A549 (cell line): ENCODE results near the gene PIK3R1. TPM values are rescaled to one million over a fixed set of nuclear protein-coding genes. Genes with fewer than 3 reads are reported as not detected.

ENCODE experiments used
- ATAC-seq, 2 experiments: fragments of 200-7000 bp in 1 of 2; fragments of >200 bp in 1 of 2; cut with Nextera tagmentation in 1 of 2; cut with Tn5 transposase in 1 of 2; 3 replicates each; pipeline versions ENCODE4 v1.8.0 to v1.9.1; 2018 to 2020; ENCODE audit warnings: mild to moderate bottlenecking in 1 of 2, moderate library complexity in 1 of 2
- CTCF ChIA-PET: fragments of 300-600 bp; sonication (Branson Sonifier 250); formaldehyde crosslinking; extraction: SDS; loops from one replicate; lab custom pipeline; 2021; ENCODE audit warnings: antibody characterized with exemption, inconsistent platforms; lab: Yijun Ruan, JAX
- POLR2A ChIA-PET: fragments of 350-600 bp; formaldehyde crosslinking; extraction: SDS; loops from one replicate; lab custom pipeline; 2021; ENCODE audit warnings: antibody characterized with exemption, inconsistent platforms; lab: Yijun Ruan, JAX
- DNase-seq, 2 experiments: peaks; one replicate each; pipeline versions ENCODE4 v3.0.0 to v3.0.0-alpha.2; 2011 to 2016; ENCODE audit warnings: low read depth in 1 of 2, low spot score in 1 of 2
- FAIRE-seq: peaks from 2 replicates; lab custom pipeline; 2011; peaks lifted over from hg19 to GRCh38; lab: Jason Lieb, UNC
- H3K27ac ChIP-seq, 2 experiments: fragments of >200 bp; sonication (Bioruptor Twin); formaldehyde crosslinking; 3 replicates each; pipeline ENCODE4 v1.5.1; 2016 to 2017
- H3K4me1 ChIP-seq: fragments of >200 bp; sonication (Bioruptor Twin); formaldehyde crosslinking; 3 replicates; pipeline ENCODE4 v1.6.1; 2016
- H3K4me2 ChIP-seq: fragments of >200 bp; sonication (Bioruptor Twin); formaldehyde crosslinking; 3 replicates; pipeline ENCODE4 v1.6.1; 2016
- H3K4me3 ChIP-seq: fragments of >200 bp; sonication (Bioruptor Twin); formaldehyde crosslinking; 3 replicates; pipeline ENCODE4 v1.5.1; 2016
- H3K9me3 ChIP-seq: fragments of >200 bp; sonication (Bioruptor Twin); formaldehyde crosslinking; 3 replicates; pipeline ENCODE4 v1.6.1; 2016
- BCL3 ChIP-seq: fragments of >200 bp; sonication (Bioruptor Twin); formaldehyde crosslinking; IDR thresholded peaks from 3 replicates; pipeline ENCODE4 v1.6.1; 2016
- CEBPB ChIP-seq, 2 experiments: fragments of >200 bp in 1 of 2; sonication (Bioruptor Twin) in 1 of 2; formaldehyde crosslinking in 1 of 2; IDR thresholded peaks; 2 replicates each; pipeline ENCODE4 v1.6.1; 2012 to 2016
- CTCF ChIP-seq: fragments of >200 bp; sonication (Bioruptor Twin); formaldehyde crosslinking; IDR thresholded peaks from 3 replicates; pipeline ENCODE4 v1.5.1; 2016
- EHMT2 ChIP-seq: fragments of 200-600 bp; sonication (generic); IDR thresholded peaks from 2 replicates; pipeline ENCODE4 v1.6.1; 2016; ENCODE audit warnings: antibody characterized with exemption, low read depth, mild to moderate bottlenecking, moderate library complexity
- FOSB ChIP-seq: fragments of 250-450 bp; sonication (Bioruptor Pico); IDR thresholded peaks from 2 replicates; pipeline ENCODE4 v1.5.0; 2020; ENCODE audit warnings: mild to moderate bottlenecking, moderate library complexity
- HDAC2 ChIP-seq: fragments of 200-600 bp; sonication (generic); IDR thresholded peaks from 2 replicates; pipeline ENCODE4 v1.6.1; 2016
- KDM1A ChIP-seq: fragments of 200-600 bp; sonication (generic); IDR thresholded peaks from 2 replicates; pipeline ENCODE4 v1.6.1; 2016; ENCODE audit warnings: low read depth, mild to moderate bottlenecking
- NPAS2 ChIP-seq: fragments of 250-450 bp; sonication (Bioruptor Pico); IDR thresholded peaks from 2 replicates; pipeline ENCODE4 v1.8.0; 2022; ENCODE audit warnings: mild to moderate bottlenecking, moderate library complexity, borderline replicate concordance
- NR3C1 ChIP-seq: fragments of >200 bp; sonication (Bioruptor Twin); formaldehyde crosslinking; IDR thresholded peaks from 3 replicates; pipeline ENCODE4 v1.6.1; 2017
- POLR2A ChIP-seq: IDR thresholded peaks from 2 replicates; pipeline ENCODE4 v1.6.1; 2012; ENCODE audit warnings: mild to moderate bottlenecking, low read length
- ZSCAN20 ChIP-seq: fragments of 250-450 bp; sonication (Bioruptor Pico); IDR thresholded peaks from 2 replicates; pipeline ENCODE4 v1.8.0; 2022; ENCODE audit warnings: mild to moderate bottlenecking, moderate library complexity
- WGBS: methylation state at CpG from one replicate; pipeline ENCODE4 v1.1.6; 2017; ENCODE audit errors: missing lambda C conversion rate; 5-methylcytosine and 5-hydroxymethylcytosine counted together
- polyA plus RNA-seq, 4 experiments: library from polyadenylated mRNA; depleted of rRNA in 3 of 4; stranded (reverse); fragments of >200 nt; fragmentation: RNase III in 1 of 4; extraction: RNeasy Plus Mini Kit Qiagen cat#74134 plus additional on column Dnase treatment in 1 of 4; gene quantifications; 2 replicates in 3 of 4; 3 replicates in 1 of 4; pipeline ENCODE4 v1.2.3, GENCODE V29; 2011 to 2017

Gene PIK3R1
- polyA plus RNA-seq, 2 of the 4 experiments (the other 2 are of a cell fraction), result 5.5 to 5.7 TPM

- CTCF ChIA-PET, result interaction anchor here (0.6 to 1.3 kb wide), 4 partner anchors 12 to 318 kb away, joined by 3 to 4 read pairs (median 3); no protein-coding TSS in a partner anchor
- Histone ChIP-seq H3K9me3 (no peaks in the 10 kb centered on the region), H3K4me2 (0 out of 3 replicates have a peak overlapping the region, but pooled peaks have one; percentile 15), H3K4me3 (no peak overlapping the region), H3K4me1 (peaks cover 16% of the 10 kb centered on the region; the same call in 2 of the 3 replicates), H3K27ac (no peak overlapping the region)
- FAIRE-seq, result no peak
- no peak for ATAC-seq
- POLR2A ChIA-PET, result no interaction called here
- TF ChIP-seq KDM1A (0 out of 2 replicates have a peak, but pooled peaks have one; percentile 31), EHMT2 (no peak)
- WGBS, result 79% methylated on average over 10 of the region's 10 CpGs
- no peak for DNase-seq
These were observed 48.7 kb downstream of the PIK3R1 start for GRCh38 chr5:68264024-68264956.

GRCh38 chr5:68265347-68265746 lies 49.8 kb downstream of the PIK3R1 start:
- Histone ChIP-seq H3K4me1 (peaks cover 16% of the 10 kb centered on the region; the same call in 2 of the 3 replicates), H3K27ac (no peak overlapping the region), H3K9me3 (no peaks in the 10 kb centered on the region), H3K4me3 (no peak overlapping the region), H3K4me2 (no peak overlapping the region)
- WGBS, result 73% methylated on average over 2 of the region's 2 CpGs
- no peak for TF ChIP-seq BCL3
- TF ChIP-seq ZSCAN20 (CRISPR knock-in tag), result no peak
- no peak for TF ChIP-seq HDAC2
- no peak for TF ChIP-seq NPAS2 (CRISPR knock-in tag)
- TF ChIP-seq CEBPB (IDR thresholded peaks at IDR 0.05), result no peak
- ATAC-seq (no peak), FAIRE-seq (no peak), DNase-seq (no peak)
- CTCF ChIA-PET, result interaction anchor here (1.3 kb wide), 1 partner anchor 13 kb away, joined by 4 read pairs; no protein-coding TSS in a partner anchor
- POLR2A ChIA-PET, result no interaction called here

- CTCF ChIA-PET, result interaction anchor here (1.3 to 2.9 kb wide), 2 partner anchors 13 to 1020 kb away, joined by 4 to 7 read pairs; no protein-coding TSS in a partner anchor
These were observed 50.4 kb downstream of the PIK3R1 start for GRCh38 chr5:68265822-68266395.

GRCh38 chr5:68266457-68266856 lies 50.9 kb downstream of the PIK3R1 start:
- Histone ChIP-seq H3K4me2 (no peak overlapping the region), H3K4me3 (no peak overlapping the region), H3K4me1 (peaks cover 16% of the 10 kb centered on the region; the same call in 2 of the 3 replicates), H3K9me3 (no peaks in the 10 kb centered on the region), H3K27ac (no peak overlapping the region)
- ATAC-seq (no peak), FAIRE-seq (no peak), DNase-seq (no peak)
- WGBS, result 90% methylated on average over 1 of the region's 1 CpG
- CTCF ChIA-PET, result interaction anchor here (1.1 to 2.9 kb wide), 2 partner anchors 8 to 1020 kb away, joined by 3 to 7 read pairs; no protein-coding TSS in a partner anchor
- TF ChIP-seq KDM1A (no peak), FOSB (CRISPR knock-in tag) (no peak), POLR2A (no peak), CTCF (no peak)
- POLR2A ChIA-PET, result no interaction called here

More at GRCh38 chr5:68265822-68266395, 50.4 kb downstream of the PIK3R1 start:
- Histone ChIP-seq H3K4me1 (peaks cover 16% of the 10 kb centered on the region; the same call in 2 of the 3 replicates), H3K27ac (no peak overlapping the region), H3K4me3 (no peak overlapping the region), H3K4me2 (no peak overlapping the region), H3K9me3 (no peaks in the 10 kb centered on the region)
- ATAC-seq (no peak), FAIRE-seq (no peak), DNase-seq (no peak)
- TF ChIP-seq POLR2A, result no peak
- no peak for TF ChIP-seq NR3C1
- TF ChIP-seq HDAC2, result no peak
- 93% methylated on average over 3 of the region's 3 CpGs for WGBS
- POLR2A ChIA-PET, result no interaction called here
